ENCODE results near the gene RLF. TPM values are rescaled to one million over a fixed set of nuclear protein-coding genes. Genes with fewer than 3 reads are reported as not detected.
A peak's percentile ranks its signal among the peaks of the same experiment; 100 is the strongest.

Gene RLF
- total RNA-seq, 4 donors from 2014 or later, result 13.7 to 27.7 (median 21.7) TPM

GRCh38 chr1:40151457-40152079 lies 9.6 kb upstream of the RLF start:
- ATAC-seq (ENCODE audit: low FRiP score) (no peak), DNase-seq (ENCODE audit: low spot score) (no peak)
- TF ChIP-seq CTCF (IDR thresholded peaks at IDR 0.05), result no peak

GRCh38 chr1:40153073-40153770 lies 8.0 kb upstream of the RLF start:
- peak; percentile 51 for ATAC-seq (ENCODE audit: low FRiP score)
- TF ChIP-seq CTCF (IDR thresholded peaks at IDR 0.05), result no peak
- no peak for DNase-seq (ENCODE audit: low spot score)

- TF ChIP-seq CTCF (IDR thresholded peaks at IDR 0.05), result no peak
- DNase-seq (ENCODE audit: low spot score), result no peak
- no peak for ATAC-seq (ENCODE audit: low FRiP score)
Measured at GRCh38 chr1:40155135-40155534, 6.1 kb upstream of the RLF start.

- DNase-seq (ENCODE audit: low spot score) (no peak), ATAC-seq (ENCODE audit: low FRiP score) (no peak)
- TF ChIP-seq CTCF (IDR thresholded peaks at IDR 0.05), result no peak
Measured at GRCh38 chr1:40155910-40156309, 5.3 kb upstream of the RLF start.

- DNase-seq (ENCODE audit: low spot score) (no peak), ATAC-seq (ENCODE audit: low FRiP score) (no peak)
- no peak for TF ChIP-seq CTCF (IDR thresholded peaks at IDR 0.05)
Measured at GRCh38 chr1:40160806-40161124, 422 bp upstream of the RLF start.

GRCh38 chr1:40161888-40162397 lies 756 bp downstream of the RLF start:
- TF ChIP-seq CTCF (IDR thresholded peaks at IDR 0.05), result no peak
- DNase-seq (ENCODE audit: low spot score), result no peak
- ATAC-seq (ENCODE audit: low FRiP score), result no peak

Data from omental fat pad (tissue), 4 donors.